ENCODE results near the gene PPDPF. TPM values are rescaled to one million over a fixed set of nuclear protein-coding genes. Genes with fewer than 3 reads are reported as not detected.
A peak's percentile ranks its signal among the peaks of the same experiment; 100 is the strongest.

PPDPF gene
- total and polyA plus RNA-seq, 3 donors from 2014 or later = 207 to 529 (median 431) TPM

DNA sequence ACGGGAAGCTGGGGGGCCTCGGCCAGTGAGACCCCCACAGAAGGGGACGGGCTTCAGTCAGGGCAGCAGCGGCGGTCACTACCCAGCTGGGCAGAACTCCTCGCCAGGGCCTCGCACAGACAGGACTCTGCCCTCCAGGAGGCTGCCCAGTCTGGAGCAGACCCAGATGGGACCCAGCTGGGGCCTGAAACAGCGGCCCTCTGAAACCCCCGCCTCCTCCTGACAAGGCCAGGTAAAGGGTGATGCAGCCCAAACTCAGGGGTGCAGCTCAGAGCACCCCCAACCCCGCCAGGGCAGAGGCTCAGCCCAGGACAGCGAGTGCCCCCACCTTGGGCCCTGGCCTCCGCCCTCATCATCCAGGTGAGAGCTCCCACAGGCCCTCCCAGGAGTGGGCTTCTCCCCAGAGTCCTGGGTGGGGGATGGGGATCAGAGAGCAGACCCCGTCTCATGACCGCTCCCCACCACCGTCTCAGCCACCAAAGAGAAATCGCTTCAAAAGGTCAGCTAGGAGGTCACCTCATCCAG is 23.9 kb upstream of the PPDPF start:
- Histone ChIP-seq H3K27ac (no peak overlapping the region), H3K4me3 (no peak overlapping the region), H3K27me3 (no peaks in the 10 kb centered on the region), H3K4me1 (no peaks in the 10 kb centered on the region), H3K9me3 (no peaks in the 10 kb centered on the region), H3K36me3 (ENCODE audit: low read depth, missing control alignments) (no peaks in the 10 kb centered on the region)
- WGBS, 2 donors = 46 to 65% methylated on average over 8 to 16 of the region's 16 CpGs
- TF ChIP-seq POLR2A (IDR thresholded peaks at IDR 0.05) = no peak
- TF ChIP-seq, protein P1, sequence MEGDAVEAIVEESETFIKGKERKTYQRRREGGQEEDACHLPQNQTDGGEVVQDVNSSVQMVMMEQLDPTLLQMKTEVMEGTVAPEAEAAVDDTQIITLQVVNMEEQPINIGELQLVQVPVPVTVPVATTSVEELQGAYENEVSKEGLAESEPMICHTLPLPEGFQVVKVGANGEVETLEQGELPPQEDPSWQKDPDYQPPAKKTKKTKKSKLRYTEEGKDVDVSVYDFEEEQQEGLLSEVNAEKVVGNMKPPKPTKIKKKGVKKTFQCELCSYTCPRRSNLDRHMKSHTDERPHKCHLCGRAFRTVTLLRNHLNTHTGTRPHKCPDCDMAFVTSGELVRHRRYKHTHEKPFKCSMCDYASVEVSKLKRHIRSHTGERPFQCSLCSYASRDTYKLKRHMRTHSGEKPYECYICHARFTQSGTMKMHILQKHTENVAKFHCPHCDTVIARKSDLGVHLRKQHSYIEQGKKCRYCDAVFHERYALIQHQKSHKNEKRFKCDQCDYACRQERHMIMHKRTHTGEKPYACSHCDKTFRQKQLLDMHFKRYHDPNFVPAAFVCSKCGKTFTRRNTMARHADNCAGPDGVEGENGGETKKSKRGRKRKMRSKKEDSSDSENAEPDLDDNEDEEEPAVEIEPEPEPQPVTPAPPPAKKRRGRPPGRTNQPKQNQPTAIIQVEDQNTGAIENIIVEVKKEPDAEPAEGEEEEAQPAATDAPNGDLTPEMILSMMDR (IDR thresholded peaks at IDR 0.05) = no peak
- intact Hi-C loops (cut with DNase I; ENCODE audit: low total_unique reads) = no loop called here
- no peak for DNase-seq

DNA sequence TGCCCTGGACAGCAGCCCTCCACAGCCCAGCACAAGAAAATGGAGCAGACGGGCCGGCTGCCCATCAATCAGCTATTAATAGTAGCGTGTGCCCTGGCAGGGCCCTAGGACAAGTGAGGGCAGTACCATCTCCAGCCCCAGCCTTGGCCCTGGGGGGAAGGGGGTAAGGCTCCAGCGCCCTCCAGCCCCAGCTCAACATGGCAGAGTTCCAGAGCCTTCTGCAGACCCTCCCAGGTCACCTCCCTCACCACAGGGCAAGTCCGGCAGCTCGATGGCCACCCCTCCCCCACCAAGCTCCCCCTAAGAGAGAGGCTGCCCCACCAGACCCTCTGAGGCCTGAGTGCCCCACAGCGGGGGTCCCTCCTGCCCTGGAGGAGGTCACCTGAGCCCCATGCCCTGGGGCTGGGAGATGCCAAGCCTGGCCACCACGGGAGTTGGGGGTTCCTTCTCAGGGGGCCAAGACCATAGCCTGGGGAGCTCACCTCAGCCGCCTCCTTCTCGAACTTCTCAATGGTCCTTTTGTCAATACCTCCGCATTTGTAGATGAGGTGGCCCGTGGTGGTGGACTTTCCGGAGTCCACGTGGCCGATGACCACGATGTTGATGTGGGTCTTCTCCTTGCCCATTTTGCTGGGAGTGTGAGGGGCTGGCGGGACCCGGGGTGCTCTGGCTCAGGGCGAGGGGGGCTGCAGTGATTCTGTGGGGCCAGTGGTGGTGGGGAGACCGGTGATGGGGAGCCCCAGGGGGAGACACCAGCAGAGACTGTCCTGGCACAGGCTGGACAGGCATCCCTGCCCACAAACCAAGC is 23.2 kb upstream of the PPDPF start:
- intact Hi-C loops (cut with DNase I; ENCODE audit: low total_unique reads) = no loop called here
- DNase-seq = no peak
- no peak overlapping the region for H3K4me3 ChIP-seq
- H3K4me1 ChIP-seq = no peaks in the 10 kb centered on the region
- H3K27me3 ChIP-seq = no peaks in the 10 kb centered on the region
- 40 to 81% methylated on average over 2 to 20 of the region's 20 CpGs for WGBS, 2 donors
- H3K27ac ChIP-seq = no peak overlapping the region
- no peak for TF ChIP-seq POLR2A (IDR thresholded peaks at IDR 0.05)
- TF ChIP-seq, protein P1 (IDR thresholded peaks at IDR 0.05) = no peak
- H3K9me3 ChIP-seq = no peaks in the 10 kb centered on the region
- no peaks in the 10 kb centered on the region for H3K36me3 ChIP-seq (ENCODE audit: low read depth, missing control alignments)

DNA sequence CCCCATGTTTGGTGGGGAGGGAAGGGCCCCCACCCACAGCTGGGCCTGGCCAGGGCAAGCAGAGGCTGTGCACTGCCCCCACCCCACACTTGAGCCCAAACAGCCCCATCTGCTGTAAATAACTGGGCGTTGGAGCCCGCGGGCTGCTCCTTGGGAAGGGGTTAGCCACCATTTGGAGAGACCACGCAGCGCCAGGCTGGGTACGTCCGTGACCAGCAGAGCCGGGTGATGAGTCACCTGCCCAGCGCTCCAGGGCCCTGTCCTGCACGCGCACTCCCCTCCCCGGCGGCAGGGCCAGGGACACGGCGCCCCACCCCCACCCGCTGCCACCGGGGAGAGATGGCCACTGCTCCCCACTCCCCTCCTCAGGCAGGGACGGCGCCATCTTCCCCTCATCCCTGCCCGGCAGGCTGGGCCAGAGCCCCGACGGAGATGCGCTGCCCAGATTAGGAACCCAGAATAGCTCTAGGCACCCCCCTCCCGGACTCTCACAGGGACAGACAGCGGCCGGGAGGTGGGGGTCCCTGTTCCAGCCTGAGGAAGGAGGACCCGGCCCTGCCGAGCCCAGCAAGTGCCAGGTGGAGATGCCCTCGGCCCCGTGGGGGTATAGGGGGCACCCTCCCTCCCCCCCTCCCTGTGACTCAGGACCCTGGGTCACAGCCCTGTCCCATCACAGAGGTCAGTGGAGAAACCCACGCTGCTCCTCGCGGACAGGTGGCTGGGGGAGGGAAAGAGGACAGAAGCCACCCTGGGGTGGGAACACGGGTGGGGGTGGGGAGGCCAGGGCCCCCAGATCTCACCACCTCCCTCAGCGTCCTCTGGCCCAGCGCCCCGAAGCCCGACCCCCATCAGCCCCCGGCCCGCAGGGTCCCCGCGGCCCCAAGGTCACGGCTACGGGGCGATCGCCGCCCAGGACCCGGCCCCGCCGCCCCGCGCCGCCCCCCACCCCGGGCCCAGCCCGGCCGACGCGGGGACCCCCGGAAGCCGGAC is 22.3 kb upstream of the PPDPF start:
- DNase-seq = no peak

DNA sequence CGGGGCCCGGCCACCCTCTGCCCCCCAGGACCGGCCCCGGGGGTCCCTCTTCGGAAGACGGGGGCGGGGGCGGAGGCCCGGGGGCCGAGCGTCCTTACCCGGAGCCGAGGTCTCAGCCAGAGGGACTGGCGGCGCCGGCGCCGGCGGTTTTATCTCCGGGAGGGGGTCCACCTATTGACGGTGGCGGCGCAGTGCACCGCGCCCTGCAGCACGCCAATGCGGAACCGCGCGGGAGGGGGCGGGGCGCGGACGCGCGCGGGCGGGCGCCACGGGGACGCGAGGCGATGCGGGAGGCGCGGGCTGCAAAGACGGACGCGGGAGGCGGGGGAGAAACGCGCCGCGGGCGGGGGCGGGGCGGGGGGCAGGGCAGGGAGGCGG is 21.6 kb upstream of the PPDPF start, which contains the start of gene EEF1A2:
TSS of gene EEF1A2 (minus strand) at position 124 of the 378 bp plus-strand sequence. CDS start 1,320 bp downstream, outside the sequence.
- WGBS, 2 donors = 0% methylated on average over 6 of the region's 58 CpGs; no CpG with 5 or more reads in 1 of the 2 donors
- Histone ChIP-seq H3K27ac (no peak within 1 kb of the TSS), H3K4me3 (peak within 1 kb of the TSS in 1 of 2 donors; percentile 26), H3K4me1 (no peaks in the 10 kb centered on the region), H3K36me3 (ENCODE audit: low read depth, missing control alignments) (no peaks in the 10 kb centered on the region), H3K27me3 (no peaks in the 10 kb centered on the region), H3K9me3 (no peaks in the 10 kb centered on the region)
- no peak for DNase-seq
- TF ChIP-seq, protein P1 (IDR thresholded peaks at IDR 0.05) = no peak
- TF ChIP-seq POLR2A (IDR thresholded peaks at IDR 0.05) = no peak
- intact Hi-C loops (cut with DNase I; ENCODE audit: low total_unique reads) = no loop called here

More for the DNA sequence above, 22.3 kb upstream of the PPDPF start:
- no peak overlapping the region for H3K27ac ChIP-seq
- no peaks in the 10 kb centered on the region for H3K27me3 ChIP-seq
- 5 to 13% methylated on average over 9 to 23 of the region's 60 CpGs for WGBS, 2 donors
- no peaks in the 10 kb centered on the region for H3K36me3 ChIP-seq (ENCODE audit: low read depth, missing control alignments)
- H3K4me3 ChIP-seq = no peak overlapping the region
- no peaks in the 10 kb centered on the region for H3K9me3 ChIP-seq
- H3K4me1 ChIP-seq = no peaks in the 10 kb centered on the region
- TF ChIP-seq, protein P1 (IDR thresholded peaks at IDR 0.05) = no peak
- no peak for TF ChIP-seq POLR2A (IDR thresholded peaks at IDR 0.05)
- intact Hi-C loops (cut with DNase I; ENCODE audit: low total_unique reads) = no loop called here

Measured in testis (tissue), 3 donors.